ENCODE results near the gene ATP2B1.

ATP2B1 gene

DNA sequence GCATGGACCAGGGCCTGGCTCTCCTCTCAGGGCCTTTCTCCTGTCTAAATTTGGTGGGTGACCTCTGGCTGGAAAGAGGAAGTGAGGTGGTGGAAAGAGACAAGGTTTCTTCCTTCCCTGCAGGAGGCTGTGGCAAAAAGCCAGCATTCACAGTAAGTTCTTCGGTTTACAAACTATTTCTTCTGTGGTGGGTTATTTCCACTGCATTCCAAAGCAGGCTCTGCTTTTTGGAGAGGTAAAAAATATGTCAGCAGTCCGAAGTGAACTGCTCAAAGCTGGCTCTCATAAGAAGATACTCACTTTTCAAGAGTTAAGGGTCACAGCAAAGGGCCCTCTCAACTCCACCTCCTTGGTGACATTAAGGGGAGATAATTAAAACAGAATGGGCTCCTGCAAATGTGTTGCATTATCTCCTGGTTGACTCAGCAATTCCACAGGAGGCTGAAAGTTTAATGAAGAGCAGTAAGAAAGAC, 133.9 kb downstream of the ATP2B1 start:
- no peak for DNase-seq

DNA sequence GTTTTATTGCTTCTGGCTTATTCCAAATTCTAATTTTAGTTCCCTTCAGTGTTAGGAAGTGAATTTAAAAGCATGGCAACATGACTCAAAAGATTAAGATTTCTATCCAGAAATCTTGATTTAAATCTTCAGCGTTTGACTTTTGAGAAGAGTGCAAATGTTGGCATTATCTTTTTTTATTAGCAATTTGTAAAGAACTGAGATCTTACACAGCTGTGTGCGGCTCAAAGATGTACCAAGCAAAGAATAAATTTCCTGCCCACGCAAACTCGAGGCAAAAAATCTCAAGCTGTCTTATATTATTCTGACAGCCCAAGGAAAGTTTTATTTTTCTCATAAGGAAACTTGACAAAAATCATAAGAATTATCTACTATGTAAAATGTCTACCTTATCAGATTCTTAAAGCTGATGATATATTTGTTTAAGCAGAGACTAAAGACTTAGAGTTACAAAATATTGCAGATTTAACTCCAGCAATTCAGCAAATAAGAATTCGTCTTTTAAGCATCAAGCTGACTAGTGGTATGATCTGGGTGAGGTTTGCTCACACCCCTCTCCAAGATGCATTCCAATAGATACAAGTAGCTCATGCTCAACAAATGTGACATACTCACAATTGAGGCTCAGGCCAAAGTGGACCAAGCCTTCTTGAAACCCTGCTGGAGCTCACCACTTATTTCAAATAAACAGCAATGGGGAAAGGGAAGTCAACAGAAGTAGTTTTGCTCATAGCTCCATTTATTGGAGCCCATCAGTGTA, 135.4 kb downstream of the ATP2B1 start:
- DNase-seq: no peak

DNA sequence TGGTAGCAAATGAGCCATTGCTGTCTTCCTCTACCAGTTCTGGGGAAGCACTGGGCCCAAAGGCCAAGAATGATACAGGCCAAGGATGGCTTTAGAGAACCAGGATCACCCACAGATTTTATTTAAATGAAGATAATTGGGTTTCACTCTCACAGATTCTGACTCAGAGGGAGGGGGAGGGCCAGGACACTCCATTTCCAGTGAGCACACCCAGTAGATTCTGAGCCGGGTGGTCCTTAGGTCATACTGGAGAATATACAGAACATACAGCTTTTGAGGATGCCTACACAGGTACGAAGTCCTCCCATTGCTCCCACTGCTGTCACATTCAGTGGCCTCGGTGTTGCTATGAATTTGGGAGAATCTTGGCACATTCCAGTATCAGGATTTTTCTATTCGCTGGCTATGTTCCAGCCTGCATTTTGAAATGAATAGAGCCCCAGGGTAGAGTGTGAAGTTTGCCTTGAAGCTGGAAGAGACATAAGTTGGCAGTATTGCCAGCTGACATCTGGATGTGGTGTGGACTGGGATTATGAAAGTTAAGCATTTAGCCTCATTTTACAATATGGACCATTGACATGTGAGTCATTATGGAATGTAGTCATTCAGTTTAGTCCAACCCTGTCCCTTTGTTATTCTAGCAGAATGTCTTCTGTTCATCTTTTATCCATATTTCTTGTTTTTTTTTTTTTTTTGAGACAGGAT, 137.0 kb downstream of the ATP2B1 start:
- DNase-seq: no peak

DNA sequence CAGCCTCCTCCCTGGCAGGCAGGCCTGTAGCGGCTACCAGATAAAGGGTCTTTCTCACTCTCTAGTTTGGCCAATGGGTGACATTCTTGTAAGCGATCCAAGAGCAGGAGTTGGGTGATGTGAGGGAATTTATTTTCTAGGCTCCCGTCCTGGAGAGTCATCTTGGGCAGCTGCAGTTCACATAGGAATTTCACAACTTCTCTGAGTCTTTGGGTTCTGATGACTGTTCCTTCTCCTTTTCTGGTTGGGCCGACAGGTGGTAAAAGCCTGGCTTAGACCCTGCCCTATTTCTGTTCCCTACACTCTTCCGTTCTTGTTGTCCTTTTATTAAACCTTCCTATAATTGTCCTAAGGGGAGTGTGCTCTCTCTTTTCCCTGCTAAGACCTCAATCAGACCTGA, 140.2 kb downstream of the ATP2B1 start:
- DNase-seq: no peak

DNA sequence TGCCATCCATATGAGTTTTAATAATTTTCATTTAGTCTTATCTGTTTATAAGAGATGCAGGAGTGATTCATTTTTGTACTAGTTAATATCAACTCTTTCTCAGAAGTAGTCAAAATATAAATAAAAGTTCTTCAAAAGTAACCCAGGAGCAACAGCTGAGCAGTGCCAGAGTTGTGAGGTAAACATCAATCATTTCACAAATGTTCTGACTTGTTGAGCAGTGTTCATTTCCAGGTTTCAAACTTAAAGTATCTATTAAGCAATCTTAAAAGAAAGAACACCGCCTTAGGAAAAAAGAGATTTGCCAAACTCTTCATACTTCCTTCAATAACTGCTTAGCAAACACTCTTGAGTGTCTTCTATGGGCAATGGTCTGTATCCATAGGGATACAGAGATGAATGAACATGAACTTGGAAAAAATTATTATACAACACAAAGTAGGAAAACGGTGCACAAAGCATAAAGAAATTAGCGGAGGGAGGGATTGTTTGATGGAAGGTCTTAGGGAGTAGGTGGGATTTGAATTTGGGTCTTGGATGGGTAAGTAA, 140.9 kb downstream of the ATP2B1 start:
- DNase-seq: no peak

DNA sequence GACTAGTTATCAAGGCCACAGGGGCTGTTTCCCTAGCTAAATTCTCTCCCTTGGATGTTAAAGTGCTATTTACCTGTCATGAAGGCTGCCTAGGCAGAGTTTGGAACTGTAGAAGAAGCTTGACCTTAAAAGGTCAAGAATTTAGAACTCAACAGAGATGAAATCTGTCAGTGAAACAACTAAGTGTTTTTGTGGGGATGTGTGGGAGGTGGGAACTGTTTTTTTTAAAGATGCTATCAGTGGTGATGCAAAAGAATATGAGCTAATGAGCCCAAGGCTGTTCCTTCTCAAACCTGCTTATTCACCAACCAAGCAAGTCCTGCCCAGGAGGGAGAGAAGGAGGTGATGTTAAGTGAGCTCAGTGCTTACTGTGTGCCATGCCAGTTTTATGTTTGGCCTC, 142.0 kb downstream of the ATP2B1 start:
- DNase-seq: no peak

DNA sequence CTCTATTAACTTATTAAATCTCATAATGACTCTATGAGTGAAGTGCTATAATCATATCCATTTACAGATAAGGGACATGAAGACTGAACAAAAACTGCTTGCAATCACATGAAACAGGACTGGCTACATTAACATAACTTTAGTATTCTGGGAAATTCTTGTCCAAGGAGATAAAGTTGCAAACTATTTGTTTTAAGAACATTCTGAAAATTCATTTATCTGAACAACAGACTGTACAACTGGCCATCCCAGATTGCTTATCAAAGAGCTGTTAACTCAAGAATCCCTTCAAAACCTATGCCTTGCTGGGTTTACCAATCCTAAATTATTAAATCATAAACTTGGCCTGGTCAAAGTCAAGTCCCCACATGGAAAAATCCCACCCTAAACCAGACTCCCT, 143.6 kb downstream of the ATP2B1 start:
- DNase-seq: no peak

DNA sequence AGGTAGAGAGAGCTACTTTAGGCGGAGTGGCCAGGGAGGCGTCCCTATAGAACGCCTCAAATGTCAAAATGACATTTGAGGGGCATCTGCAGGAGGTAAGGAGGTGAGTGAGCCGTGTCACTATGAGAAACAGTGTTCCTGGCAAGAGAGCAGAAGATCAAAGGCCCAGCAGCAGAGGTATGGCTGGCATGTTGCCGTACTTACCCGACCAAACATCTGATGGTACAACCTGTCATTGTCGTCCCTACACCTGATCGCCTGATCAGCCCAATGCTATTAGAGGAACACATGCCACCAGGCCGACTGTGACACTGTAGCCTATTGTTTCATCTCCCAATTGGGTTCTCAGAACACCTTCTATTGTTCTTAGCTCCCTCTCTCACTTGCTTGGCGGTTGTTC, 148.9 kb downstream of the ATP2B1 start:
- DNase-seq: no peak

DNA sequence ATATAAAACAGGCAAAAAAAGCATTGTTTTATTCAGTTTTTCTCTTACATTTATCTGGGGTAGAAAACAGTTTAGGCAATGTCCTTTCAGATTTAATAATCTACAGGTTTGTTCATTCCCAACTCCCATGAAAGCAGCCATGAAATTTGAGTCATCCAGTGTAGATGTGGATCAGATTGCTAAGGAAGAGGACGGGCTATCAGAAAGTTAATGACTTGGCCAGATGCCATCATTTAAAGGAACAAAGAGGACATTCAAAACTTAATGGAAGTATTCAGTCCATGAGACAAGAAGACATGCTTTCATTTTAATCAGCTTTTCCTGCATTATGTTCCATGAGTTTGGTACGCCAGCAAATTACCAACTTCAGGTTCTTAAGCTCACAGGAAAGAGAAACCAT, 151.7 kb downstream of the ATP2B1 start:
- DNase-seq: peak; percentile 9

DNA sequence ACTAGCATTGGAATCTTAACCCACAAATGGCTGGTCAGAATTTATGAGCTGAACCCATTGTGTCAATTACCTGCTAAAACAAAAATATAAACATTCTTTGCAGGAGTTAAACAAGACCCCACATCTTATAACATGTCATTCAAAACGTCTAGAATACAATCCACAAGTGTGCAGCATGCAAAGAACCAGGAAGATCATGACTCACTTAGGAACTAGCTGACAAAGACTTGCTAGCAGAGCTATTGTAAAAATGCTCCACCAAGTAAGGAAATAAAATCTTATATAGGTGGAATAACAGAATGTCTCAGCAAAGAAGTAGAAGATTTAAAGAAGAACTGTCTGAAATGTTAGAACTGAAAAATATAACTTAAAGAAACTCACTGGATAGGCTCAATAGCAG, 156.3 kb downstream of the ATP2B1 start:
- DNase-seq: no peak

DNA sequence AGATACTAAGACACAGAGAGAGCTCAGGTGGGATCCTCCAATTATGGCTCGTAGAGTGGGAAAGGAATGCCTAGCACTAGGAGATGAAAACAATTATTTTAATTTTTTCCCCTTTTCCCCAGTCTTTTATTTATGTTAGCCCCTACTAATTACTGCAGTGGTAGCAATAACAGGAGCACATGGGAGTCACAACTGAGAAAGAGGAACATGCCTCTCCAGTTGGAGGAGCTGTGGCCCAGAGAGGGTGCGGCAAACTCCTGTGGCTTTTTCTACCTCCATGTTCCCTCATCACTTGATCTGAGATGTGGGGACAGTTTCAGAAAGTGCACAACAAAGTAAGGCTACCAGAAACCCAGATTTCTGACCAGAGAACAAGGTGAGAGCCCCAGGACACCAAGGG, 156.9 kb downstream of the ATP2B1 start:
- DNase-seq: no peak

DNA sequence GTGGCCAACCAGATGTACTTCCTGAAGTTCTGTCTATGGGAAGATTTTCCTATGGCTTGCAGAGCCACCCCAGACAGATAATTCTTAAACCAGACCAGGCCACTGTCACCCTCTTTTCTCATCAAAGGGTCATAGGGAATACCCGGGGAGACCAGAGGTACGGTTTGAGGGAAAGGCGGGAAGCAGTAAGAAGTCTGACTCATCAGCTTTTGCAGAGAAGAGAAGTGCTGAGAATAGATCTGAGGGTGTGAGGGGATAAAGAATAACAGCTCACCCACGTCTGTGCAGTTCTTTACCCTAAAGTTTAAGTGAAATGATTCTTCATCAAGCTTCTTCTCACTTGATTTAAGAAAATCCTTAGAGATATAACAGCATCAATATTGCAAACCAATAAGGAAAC, 161.5 kb downstream of the ATP2B1 start:
- DNase-seq: no peak

DNA sequence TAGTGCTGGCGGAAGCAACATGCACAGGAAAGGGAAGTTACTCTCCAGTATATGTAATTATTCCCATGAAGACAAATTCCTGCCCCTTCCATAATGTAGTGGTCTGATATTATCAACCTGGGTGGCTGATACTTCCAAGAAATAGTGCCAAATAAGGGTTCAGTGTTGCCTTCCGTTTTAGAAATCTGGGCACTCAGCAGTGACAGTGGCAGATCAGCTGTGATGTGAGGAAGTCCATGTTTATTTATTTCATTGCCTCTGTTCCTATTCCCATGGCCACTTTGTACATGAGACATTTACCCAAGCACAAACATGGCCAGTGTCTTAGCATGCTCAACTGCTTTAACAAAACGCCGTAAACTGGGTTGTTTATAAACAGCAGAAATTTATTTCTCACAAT, 162.5 kb downstream of the ATP2B1 start:
- no peak for DNase-seq

DNA sequence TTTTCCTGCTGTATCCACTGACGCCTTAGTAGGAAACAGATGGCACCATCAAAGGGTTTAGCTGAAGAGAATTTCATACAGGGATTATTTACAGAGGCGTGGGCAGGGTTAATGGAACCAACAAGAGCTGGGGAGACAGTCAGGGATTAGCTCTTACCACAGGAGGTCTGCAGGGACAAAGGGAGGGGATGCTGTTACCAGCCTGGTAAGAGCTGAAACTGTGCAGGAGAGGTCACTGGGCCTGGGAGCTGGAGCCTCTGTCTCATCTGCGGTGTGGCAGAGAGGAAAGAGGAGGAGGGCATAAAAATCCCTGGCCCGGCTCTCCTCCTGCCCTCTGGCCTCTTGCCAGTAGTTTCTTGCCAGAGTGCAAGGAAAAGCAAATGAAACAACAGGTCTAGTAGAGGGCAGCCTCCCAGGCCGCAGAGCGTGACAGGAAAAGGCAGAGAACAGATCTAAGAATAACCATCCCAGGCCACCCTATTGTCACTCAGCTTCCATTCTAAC, 163.9 kb downstream of the ATP2B1 start:
- DNase-seq: peak; percentile 79

DNA sequence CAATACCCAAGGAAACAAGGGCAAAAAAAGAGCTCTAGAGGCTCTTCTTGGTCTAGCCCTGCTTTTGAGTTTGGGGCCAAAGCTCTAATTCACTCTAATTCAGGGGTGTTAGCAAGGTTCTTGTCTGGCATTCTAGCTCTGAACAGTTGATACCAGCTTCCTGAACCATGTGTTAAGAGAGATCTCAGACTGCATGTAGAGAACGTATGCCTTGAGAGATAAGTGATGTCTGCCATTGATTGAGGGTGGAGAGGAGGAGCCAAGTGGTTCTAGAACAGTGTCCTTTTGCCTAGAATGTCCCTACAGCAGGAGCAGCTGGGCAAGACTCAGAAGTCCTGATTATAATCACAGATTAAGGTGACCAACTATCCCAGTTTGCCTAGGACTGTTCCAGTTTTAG, 164.6 kb downstream of the ATP2B1 start:
- DNase-seq: no peak

DNA sequence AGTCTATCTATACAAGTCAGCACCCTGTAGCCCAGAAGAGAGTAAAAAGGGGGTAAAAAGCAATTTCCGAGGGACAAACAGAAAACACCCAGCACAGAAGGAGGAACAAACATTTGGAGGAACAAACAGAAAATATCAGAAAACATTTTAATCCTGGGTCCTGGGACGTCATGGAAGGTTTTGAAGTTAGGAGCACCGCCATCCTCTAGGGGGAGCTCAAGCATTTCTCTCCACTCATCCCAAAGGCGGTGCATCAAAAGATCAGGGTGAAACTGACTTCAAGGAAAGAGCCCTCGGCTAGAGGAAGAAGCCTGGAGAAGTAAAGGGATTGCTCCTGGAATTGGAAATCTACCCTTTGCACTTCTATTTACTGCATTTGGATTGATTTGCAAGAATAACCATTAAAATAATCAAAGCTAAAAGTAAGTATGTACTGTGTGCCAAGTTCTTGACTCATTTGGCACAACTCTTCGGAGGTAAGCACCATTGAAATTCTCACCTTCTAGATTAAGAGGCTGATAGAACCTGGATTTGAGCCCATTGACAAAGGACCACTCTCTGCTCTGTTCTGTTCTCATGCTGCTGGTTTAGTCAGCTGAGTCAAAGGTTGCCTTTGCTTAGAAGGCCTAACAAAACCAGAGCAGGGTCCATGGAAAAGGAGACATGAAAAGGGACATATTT, 165.6 kb downstream of the ATP2B1 start:
- peak; percentile 94 for DNase-seq

DNA sequence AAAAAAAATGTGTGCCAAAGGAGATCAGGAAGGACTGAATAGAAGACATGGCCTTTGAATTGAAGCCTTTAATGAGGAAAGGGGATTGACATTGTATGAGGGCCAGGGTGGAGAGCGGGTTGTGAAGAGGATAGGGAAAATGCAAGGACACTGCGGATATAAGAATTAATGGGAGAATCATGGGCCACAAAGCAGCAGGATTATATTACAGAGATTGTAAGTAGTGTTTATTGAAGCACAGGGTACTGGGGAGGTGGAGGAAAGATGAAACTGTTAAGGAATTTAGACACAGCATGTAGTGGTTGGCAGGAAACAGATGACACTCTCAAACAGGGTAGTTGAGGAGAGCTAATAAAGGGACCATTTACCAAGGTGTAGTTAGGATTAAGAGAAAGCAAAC, 166.4 kb downstream of the ATP2B1 start:
- no peak for DNase-seq

DNA sequence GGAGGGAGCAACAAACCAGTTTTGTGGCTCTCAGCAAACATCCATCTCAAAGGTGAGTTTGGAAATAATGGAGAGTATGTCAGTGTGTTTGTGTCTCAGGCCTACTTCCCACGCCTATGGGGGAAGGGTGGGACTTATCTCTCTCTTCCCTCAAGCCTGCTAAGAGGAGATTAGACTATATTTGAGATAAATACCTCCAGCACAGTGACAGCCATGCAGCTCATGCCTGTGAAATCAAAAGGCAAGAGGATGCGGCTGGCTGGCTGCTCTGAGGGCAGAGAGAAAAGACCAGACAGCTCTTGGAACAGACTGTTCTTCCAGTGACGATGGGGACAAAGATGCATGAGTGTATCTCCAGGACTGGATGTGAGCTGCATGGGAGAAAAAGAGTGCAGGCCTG, 168.1 kb downstream of the ATP2B1 start:
- no peak for DNase-seq

DNA sequence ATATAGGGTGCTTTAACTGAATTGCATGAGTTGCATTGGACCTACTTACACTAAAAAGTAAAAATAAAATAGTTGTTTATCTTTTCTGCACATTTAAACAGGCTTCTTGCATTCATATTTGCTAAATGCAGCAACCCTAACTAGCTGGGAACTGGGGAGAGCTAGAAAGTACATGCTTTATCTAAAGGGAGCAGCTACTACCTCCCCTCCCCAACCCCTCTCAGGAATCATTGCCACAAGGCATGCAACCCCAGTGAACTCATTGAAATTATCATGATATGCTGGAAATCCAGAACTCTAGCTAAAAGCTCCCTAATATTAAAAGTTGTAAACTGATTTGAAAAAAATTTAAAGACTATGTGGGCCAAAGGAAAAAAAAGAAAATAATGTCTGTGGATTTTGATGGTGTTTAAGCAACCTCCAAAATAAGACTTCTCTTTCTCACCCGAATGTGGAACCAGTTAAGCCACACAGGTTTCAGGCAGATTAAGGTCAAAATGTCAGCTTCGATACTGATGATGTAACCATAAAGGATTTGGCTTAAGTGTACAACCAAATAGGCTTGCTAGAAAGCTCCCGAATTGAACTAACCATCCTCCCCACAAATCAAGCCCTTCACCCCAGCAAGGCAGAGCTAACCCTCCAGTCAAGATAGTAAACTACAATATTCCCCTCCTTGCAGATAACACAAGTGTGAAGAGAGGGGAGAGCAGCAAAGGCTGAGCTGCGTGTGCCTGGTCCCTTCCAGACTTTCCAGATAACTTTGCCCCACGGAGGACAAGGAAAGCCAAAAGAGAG, 169.0 kb downstream of the ATP2B1 start:
- no peak for DNase-seq

DNA sequence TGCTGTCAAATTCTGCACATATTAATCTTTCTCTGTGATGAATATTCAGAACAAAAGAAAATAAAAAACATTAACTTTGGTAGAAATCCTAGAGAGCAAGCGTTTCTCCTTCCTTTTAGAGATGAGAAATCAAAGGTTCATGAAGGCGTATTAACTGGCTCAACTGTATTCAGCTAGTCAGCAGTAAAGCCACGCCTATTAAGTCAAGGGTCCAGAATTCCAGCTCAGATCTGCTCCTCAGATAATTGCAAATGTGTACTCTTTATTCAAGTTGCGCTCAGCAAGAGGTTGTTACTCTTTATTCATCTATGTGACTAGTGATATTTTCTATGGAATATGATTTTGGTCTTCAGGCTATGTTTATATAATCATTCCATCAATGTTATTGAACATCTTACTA, 169.7 kb downstream of the ATP2B1 start:
- no peak for DNase-seq

All from NCI-H2029 treated with DMSO at 0.1 percent for 48 hours (cell line).